HG03558 (cell line): ENCODE results near the gene PTGDS.

Experiments
- ATAC-seq: cut with Tn5 transposase; IDR thresholded peaks from one replicate; pipeline ENCODE4 v1.9.1; 2021; ENCODE audit warnings: moderate number of reproducible peaks; ENCODE audit not compliant: unreplicated experiment; ENCODE audit errors: extremely low read depth

Gene PTGDS

DNA sequence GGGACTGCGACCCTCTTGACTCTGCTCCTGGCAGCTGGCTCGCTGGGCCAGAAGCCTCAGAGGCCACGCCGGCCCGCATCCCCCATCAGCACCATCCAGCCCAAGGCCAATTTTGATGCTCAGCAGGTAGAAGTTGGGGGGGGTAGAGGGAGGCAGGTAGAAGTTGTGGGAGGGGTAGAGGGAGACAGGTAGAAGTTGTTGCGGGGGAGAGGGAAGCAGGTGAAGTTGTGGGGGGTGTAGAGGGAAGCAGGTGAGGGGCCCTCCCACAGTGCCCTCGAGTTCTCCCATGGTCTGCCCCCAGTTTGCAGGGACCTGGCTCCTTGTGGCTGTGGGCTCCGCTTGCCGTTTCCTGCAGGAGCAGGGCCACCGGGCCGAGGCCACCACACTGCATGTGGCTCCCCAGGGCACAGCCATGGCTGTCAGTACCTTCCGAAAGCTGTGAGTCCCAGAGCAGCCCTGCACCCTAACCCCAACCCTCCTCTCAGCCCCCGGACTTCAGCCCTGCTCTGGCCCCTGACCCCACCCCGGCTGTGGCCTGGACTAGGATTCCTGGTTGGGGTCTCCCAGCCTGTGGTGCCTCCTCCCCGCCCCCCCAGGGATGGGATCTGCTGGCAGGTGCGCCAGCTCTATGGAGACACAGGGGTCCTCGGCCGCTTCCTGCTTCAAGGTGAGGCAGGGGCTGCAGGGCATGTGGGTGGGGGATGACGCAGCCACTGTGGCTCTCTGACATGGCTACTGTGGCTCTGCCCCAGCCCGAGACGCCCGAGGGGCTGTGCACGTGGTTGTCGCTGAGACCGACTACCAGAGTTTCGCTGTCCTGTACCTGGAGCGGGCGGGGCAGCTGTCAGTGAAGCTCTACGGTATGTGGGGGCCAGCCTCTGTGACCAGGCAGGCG lies 31.7 kb upstream of the PTGDS start:
- ATAC-seq, result no peak

DNA sequence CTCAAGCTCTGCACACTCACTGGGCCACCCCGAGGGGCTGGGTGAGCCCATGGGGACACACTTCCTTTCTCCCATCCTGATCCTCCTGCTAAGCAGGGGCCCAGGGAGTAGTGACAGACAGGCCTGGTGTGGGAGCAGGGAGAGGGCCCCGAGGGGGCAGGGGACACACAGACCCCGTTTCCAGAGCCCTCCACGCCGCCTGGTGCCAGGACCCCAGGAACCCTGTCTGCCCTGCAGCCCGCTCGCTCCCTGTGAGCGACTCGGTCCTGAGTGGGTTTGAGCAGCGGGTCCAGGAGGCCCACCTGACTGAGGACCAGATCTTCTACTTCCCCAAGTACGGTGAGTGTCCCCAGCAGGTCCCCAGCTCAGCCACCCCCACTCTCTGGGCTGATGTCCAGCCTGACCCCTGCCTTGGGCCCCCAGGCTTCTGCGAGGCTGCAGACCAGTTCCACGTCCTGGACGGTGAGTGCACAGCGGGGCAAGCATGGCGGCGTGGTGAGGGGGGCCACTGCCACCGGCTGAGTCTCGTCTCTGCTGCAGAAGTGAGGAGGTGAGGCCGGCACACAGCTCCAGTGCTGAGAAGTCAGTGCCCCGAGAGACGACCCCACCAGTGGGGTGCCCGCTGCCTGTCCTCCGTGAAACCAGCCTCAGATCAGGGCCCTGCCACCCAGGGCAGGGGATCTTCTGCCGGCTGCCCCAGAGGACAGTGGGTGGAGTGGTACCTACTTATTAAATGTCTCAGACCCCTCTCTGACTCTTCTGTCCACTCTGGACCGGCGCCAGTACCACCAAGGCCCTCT lies 30.9 kb upstream of the PTGDS start:
- no peak for ATAC-seq

DNA sequence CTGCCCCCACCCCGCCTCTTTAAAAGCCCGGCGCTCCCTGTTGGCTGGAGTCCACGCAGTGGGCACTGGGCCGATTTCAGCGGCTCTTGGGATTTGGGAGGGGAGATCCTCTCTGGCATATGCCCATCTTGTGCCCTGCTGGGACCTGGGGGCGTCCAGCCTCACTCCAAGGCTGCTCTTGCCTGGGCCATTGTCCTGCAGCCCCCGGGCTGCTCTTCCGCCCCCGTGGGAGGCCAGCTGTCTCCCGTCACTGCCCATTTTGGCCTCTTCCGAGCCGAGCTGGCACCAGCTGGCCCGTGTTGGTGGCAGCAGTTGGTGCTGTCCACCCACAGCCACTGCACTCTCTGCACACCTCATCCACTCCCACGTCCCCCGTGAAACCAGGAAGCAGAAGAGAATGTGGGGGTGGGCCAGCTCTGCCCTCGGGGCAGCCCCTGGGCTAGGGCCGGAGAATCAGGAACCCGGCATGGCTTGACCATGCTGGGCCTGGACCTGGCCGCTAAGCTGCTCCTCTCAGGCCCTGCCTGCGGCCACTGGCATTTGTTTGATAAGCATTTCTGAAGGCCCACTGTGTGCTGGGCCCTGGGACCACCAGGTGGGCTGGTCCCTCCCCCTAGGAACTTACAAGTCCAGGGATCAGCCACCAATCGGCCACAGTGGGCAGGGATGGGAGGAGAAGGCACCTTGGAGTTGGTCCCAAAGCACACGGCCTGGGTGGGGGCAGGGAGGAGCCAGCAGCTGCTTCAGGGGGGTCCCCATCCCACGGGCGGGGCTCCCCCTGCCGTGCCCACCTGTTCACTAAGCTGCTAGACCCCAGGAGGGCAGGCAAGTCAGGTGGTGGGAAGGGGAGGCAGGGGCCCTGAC lies 30.0 kb upstream of the PTGDS start:
- no peak for ATAC-seq

DNA sequence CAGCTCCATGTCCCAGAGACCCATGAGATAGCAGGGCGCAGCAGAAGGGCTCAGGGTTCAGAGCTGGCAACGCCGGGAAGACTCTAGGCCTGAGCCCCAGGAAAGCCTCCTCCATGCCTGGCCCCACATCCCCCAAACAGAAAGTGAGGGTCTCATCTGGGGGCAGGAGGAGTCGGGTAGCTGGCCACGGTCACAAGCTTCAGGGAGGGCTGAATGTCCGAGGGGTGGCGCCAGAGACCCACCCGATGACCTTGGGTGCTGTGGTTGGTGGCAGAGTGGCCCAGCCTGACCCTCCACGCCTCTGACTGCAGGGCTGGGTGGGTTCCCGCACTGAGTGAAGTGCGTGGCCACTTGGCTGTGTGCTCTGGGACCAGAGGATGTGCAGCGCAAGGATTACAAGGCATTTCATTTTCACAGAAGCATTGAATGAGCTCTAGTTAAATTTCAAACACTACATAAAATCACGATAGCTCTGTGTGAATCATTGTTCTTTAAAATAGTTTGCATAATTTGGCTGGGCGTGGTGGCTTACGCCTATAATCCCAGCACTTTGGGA lies 29.3 kb upstream of the PTGDS start:
- ATAC-seq, result no peak

DNA sequence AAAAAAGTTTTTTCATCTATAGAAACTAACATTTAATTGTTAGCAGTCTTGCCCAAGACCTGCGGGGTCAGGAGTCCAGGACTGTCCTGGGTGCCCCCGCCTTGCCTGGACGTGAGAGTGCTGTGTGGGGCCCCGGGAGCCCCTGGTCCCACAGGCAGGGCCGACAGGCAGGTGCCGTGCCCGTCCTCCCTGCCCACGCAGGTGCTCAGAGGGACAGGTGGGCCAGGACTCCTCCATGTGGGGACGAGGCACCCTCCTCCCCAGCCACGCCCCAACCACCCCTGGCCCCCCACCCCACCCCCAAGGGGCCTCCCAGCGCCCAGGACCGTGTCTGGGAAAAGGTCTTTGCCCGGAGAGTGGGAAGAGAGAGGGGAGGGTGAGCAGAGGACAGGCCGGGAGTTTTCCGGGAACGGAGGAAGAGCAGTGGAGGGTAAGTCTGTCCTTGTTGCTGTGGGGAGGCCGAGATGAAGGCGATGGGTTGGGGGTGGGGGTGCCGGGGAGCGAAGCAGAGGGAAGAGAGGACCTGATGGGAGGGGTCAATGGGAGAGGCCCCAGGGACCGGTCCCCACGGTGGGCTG lies 28.0 kb upstream of the PTGDS start:
- no peak for ATAC-seq

DNA sequence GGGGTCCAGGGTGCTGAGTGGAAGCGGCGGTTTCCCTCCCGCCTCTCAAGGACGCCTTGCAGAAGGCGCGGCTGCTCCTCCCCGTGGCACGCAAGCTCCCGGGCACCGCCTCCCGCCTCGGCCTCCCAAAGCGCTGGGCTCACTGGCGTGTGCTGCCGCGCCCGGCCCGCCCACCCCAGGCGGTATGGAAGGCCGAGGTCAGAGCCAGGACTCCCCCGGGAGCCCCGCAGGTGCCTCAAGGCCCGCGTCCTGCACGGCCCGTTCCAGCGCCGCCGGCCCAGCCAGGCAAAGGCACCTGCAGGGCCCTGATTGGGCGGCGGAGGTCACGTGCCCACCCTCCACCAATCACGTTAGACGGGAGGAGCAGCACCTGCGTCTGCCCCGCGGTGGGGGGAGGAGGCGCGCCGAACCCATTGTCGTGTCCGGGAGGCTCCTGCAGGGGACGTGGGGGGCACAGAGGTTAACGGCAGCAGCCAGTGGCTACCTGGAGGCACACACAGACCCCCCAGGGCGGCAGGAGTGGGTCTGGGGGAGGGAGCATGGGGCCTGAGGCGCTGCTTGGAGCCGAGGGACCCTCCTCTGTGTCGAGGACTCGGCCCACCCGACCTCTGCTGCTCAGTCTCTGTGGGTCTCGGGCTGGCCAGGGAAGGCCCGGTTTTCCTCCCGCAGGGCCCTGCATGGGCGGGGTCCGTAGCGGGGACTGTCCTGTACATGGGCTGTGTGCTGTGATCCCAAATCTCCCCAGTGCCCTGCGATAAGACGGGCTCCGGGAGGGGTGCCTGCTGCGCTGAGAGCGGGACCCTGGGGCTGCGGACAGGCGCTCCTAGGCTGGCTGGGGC lies 27.3 kb upstream of the PTGDS start:
- peak; percentile 51 for ATAC-seq

DNA sequence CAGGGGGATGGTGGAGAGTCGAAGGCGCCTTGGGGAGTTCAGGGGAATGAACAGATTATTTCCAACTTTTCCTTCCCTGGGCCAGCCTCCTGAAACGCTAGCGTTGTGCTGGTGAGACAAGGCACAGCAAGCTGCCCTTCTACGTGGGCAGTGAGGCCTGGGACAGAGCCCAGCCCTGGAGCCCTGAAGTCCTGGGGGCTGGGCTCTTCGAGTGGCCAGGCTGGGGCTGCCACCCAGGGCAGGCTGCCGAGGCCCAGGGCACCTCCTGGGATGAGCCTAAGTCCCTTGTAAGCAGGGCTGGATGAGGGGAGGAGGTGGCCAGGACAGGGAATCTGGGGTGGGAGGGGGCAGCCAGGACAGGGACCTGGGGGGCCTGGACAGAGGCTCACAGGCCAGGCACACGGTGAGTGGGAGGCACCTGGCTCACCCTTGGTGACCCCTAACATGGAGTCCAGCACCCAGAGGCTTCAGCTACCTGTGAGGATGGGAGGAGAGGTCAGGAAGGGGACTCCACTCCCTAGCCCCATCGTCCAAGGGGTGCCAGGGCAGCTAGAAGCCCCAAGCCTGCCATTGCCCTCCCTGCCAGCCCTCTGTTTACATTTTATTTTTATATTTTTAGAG lies 26.5 kb upstream of the PTGDS start:
- no peak for ATAC-seq

DNA sequence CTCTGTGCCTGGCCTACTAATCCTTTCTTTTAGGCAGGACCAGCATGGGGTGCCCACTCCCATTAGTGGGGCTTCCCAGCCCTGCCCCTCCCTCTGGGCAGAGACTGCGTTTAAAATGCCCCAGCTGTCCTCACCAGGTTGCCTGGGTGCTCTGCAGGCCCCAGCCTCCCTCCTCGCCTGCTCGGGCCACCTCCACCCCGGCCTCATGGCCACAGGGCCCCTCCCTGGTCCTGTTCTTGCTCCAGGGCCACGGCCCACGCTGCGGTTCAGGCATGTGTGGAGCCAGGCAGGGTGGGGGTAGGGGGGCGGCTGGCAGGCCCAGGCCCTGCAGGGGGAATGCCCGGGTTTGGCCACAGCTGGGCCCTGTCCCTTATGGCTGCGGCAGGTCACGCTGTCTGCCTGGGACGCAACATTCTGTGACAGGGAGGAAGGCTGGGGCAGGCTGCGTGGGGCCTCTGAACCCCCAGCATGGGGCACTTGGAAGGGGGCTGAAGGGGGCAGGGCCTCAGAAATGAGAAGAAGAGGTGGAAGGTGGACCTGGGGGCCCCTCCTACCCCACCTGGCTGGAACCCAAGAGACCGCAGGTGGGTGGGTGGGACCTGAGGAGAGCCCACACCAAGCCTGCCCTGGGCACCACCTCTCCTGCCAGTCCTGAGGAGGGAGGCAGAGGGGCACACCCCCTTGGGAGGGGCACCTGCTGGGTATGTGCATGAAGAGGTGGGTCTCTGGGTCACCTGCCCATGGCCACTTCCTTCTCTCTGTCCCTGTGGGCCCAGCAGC lies 25.6 kb upstream of the PTGDS start, which contains the start of gene LCN12:
Gene LCN12, plus strand, starts transcription at position 733 of the 780 bp plus-strand sequence. CDS start 55 bp downstream, outside the sequence.
- ATAC-seq, result no peak

DNA sequence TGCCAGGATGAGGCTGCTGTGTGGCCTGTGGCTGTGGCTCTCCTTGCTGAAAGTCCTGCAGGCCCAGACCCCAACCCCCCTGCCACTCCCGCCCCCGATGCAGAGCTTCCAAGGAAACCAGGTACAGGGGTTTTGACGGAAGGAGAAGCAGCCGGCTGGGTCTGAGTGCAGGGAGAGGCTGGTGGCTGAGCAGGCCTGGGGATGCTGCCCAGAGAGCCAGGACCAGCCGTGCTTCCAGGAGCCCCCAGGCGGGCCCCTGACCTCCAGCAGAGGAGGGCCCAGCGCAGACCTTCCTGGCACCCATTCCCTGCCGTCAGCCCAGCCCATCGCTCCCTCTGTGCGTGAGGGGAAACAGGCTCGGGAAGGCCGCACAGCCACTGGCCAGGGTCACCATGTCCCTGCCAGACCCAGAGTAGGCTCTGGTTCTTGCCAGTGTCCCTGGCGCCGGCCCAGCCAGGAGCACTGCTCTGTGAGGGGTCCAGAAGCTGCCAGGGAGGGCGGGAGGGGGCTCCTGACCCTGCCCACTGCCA lies 24.9 kb upstream of the PTGDS start:
- no peak for ATAC-seq

DNA sequence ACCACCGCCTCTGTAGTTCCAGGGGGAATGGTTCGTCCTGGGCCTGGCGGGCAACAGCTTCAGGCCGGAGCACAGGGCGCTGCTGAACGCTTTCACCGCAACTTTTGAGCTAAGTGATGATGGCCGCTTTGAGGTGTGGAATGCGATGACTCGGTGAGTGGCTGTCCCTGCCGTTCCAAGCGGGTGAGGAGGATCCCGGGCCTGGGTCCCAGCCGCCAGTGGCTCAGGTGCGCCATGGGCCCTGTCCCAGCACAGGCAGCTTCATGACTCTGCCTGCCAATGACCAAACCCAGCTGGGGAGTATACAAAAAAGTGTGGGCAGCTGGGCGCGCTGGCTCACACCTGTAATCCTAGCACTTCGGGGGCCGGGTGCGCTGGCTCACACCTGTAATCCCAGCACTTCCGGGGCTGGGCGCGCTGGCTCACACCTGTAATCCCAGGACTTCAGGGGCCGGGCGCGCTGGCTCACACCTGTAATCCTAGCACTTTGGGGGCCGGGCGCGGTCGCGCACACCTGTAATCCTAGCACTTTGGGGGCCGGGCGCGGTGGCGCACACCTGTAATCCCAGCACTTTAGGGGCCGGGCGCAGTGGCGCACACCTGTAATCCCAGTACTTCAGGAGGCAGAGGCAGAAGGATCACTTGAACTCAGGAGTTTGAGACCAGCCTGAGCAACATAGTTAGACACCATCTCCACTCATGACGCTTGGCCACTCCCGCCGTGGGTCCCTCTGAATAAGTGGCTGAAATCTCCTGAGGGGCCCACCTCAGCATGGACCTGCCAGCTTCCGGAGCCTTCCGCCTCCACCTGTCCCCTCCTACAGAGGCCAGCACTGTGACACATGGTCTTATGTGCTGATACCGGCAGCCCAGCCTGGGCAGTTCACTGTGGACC lies 24.2 kb upstream of the PTGDS start:
- ATAC-seq, result no peak

DNA sequence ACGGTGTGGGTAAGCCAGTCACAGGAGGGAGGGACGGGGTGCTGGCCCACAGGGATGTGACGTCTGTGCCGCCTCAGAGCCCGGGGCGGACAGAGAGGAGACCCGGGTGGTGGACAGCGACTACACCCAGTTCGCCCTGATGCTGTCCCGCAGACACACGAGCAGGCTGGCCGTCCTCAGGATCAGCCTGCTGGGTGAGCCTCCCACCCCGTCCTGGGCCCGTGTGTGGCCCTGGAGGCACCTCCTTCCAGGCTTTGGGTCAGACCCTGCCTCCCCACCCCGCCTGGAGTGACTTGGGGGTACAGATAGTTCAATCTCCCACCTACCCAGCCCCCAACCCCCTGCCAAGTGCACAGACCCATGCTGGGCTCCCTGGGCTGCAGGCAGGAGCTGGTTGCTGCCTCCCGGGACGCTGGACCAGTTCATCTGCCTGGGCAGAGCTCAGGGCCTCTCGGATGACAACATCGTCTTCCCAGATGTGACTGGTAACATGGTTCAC lies 23.5 kb upstream of the PTGDS start:
- ATAC-seq, result no peak

DNA sequence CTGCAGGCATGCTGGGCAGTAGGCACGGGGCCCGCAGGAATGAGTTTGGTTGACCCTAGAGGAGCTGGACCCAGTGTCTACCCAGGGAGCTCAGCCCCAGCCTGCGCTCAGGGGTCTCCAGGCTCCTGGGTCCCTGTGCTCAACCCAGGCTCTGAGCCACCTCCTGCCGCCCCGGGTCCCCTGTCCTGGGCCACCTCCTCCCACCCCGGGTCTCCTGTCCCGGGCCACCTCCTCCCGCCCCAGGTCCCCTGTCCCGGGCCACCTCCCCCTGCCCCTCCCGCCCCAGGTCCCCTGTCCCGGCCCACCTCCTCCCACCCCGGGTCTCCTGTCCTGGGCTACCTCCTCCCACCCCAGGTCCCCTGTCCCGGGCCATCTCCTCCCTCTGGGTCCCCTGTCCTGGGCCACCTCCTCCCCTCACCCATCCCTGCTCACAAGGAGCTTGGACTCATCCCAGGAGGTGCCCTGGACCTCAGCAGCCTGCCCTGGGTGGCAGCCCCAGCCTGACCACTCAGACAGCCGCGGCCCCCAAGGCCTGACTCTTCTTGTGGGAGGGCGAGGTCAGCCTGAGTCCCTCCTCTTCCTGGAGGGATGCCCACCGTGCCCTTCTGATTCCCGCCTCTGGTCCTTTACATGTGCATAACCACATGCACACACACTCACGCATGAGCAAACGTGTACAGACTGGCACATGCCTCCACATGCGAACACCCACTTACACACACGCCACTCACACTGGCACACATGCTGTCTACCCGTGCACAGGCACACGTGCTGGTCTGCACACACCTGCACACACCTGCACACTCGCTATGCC lies 22.8 kb upstream of the PTGDS start:
- no peak for ATAC-seq

DNA sequence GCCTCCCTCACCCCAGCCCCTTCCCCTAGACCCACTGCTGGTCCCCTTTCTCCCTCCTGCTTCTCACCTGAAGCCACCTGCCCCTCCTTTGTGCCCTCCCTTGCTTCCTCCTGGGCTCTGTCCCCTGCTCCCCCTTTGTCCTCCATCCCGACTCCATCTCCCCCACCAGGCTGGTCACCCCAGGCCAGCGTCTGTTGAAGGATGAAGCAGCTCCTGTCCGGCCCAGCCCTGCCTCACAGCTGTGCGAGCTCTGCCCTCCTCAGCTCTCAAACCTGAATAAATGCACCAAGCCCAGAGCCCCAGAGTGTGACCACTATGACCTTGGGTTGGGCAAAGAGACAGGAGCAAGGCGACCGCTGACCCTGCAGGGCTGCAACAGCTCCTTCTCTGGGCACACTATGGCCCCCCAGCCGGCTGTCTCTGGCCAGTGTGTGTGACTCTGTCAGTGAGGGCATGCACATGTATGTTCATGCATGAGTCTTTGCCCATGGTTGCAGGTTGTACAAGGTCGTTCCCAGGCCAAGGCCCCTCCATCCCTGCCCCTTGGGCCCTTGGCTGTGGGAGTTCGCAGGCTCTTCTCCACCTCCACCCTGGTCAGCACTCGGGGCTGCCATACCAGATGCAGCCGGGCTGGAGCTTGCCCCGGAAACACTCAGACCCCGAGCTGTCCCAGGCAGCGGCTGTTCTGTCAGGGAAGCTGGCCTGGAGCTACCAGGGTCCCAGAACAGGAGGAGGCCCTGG lies 21.9 kb upstream of the PTGDS start:
- no peak for ATAC-seq

DNA sequence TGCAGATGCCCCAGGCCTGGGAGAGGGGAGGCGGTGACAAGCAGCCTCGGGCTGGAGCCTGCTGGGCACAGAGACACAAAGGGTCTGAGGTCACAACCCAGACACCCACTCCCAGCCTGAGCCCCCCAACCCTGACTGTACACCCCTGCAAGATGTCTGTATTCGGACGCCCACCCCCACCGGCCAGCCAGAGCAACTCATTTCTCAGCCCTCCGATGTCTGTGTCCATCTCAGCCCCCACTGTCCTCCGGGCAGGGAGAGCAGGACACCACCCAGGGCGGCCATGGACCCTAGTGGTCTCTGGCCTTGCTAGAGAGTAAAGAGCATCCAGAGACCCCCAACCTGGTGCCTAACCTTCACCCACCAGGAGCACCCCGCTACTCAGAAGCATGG lies 21.4 kb upstream of the PTGDS start:
- ATAC-seq, result no peak

DNA sequence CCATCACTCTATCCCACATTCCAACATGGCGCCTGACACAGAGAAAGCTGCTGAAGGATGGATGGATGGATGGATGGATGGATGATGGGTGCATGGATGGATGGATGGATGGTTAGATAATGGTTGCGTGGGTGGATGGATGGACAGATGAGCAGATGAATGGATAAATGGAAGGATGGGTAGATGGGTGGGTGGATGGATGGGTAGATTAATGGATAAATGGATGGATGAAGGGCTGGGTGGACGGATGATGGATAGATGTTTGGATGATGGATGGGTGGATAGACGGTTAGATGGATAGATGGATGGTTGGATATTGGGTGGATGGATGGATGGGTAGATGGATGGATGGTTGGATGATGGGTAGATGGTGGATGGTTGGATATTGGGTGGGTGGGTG lies 20.7 kb upstream of the PTGDS start:
- no peak for ATAC-seq
